Measurements from ENCODE around the gene LNX1. TPM values are rescaled to one million over a fixed set of nuclear protein-coding genes. Genes with fewer than 3 reads are reported as not detected.

Gene LNX1
- total and polyA plus RNA-seq, 9 of the 15 experiments (the other 6 are each of a cell fraction or from before 2014, with no cell fraction given), result 0.40 to 3.6 (median 2.2) TPM

DNA sequence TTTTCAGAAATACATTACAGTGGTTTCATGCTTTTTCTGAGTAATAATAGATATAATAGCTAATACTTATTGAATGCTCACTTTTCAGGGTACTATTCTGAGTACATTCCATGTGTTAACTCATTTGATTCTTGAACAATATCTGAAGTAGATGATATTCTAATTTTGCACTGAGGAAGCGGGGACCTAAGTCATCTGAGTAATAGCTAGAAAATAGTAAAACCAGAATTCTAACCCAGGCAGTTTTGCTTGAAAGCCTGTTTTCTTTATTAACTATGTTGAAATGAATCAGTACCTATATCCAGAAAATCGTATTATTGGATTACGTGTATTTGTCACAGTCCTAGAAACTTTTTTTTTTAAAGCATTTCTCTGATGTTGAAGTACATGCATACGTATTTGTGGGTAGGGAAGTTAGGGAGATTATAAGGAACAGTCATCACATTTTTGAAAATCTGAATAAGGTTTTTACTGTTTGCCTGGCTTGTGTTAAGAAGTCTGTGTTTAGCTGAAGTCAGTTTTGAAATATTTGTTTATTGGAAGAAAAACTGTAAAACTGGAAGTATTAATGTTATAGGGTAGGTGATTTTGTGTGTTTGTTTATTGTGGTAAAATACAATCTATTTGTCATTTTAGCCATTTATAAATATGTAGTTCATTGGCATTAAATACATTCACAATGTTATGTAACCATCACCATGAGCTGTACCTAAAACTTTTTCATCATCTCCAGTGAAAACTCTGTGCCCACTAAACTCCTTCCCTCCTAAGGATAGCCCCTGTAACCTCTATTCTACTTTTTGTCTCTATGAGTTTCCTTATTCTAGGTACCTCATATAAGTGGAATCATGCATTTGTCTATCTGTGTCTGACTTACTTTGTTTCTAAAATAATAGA lies 158.5 kb downstream of the LNX1 start:
- TF ChIP-seq FOS (IDR thresholded peaks at IDR 0.05; ENCODE audit: extremely low read depth, insufficient read length) (no peak), CEBPB (tag; IDR thresholded peaks at IDR 0.05) (peak; percentile 50; the same call in 1 of the 2 replicates), ZNF76 (CRISPR knock-in tag; IDR thresholded peaks at IDR 0.05; ENCODE audit: borderline replicate concordance) (no peak), CEBPG (CRISPR knock-in tag; IDR thresholded peaks at IDR 0.05) (no peak), CEBPG (tag; conservative IDR thresholded peaks at IDR 0.05 in 1 of 2, IDR thresholded peaks at IDR 0.05 in 1 of 2) (0 out of 4 replicates have a peak, but pooled peaks of 1 of the 2 experiments have one; percentile 16)
- Histone ChIP-seq H3K36me3 (ENCODE audit: control insufficient read depth, insufficient read depth, low read length) (peaks cover 66% of the 10 kb centered on the region), H3K9me1 (ENCODE audit: control insufficient read depth, insufficient read depth, low read length) (no peaks in the 10 kb centered on the region), H3K4me2 (ENCODE audit: insufficient read depth, low read length) (no peak overlapping the region), H4K20me1 (replicated peaks; ENCODE audit: control insufficient read depth, insufficient read depth, low read length) (no peaks in the 10 kb centered on the region), H3K4me1 (replicated peaks in 1 of 2; ENCODE audit: control insufficient read depth in 2 of 2, insufficient read depth in 2 of 2, low read length in 2 of 2) (no peaks in the 10 kb centered on the region), H3K9me3 (replicated peaks; ENCODE audit: control insufficient read depth, insufficient read depth, low read depth, low read length) (no peaks in the 10 kb centered on the region), H3K9ac (ENCODE audit: insufficient read depth in 1 of 2, low read depth in 2 of 2, low read length in 2 of 2) (no peak overlapping the region), H2AFZ (ENCODE audit: low read depth, low read length) (no peak overlapping the region), H3K4me3 (no peak overlapping the region), H3K27me3 (ENCODE audit: control insufficient read depth in 2 of 2, insufficient read depth in 2 of 2, low read length in 2 of 2) (no peaks in the 10 kb centered on the region), H3K79me2 (ENCODE audit: control insufficient read depth, insufficient read depth, low read length) (no peaks in the 10 kb centered on the region), H3K27ac (ENCODE audit: extremely low read depth, low read depth, low read length) (no peak overlapping the region)
- DNase-seq (ENCODE audit: extremely low read depth in 1 of 4, low spot score in 3 of 4), result no peak
- ATAC-seq, result no peak
- WGBS (ENCODE audit: insufficient coverage, low coverage, missing lambda C conversion rate), result 98% methylated on average over 4 of the region's 4 CpGs
- in situ Hi-C loops (cut with MboI), result no loop called here
- ChIA-PET CTCF (ENCODE audit: low intra/inter-chr PET ratio) (no interaction called here), POLR2A (no interaction called here)
- BruUV-seq (replicated peaks), result no TSS peak
- intact Hi-C loops (cut with micrococcal nuclease), result no loop called here
- FAIRE-seq, result no peak
